NB4 (cell line): ENCODE results near the gene IDE.

Source experiments
- MYC ChIP-seq: IDR thresholded peaks from 2 replicates; pipeline ENCODE4 v1.6.1; 2011; ENCODE audit warnings: low read depth, low read length
- TF ChIP-seq, protein P1 (sequence below): IDR thresholded peaks from one replicate; pipeline ENCODE4 v1.5.1; 2012; ENCODE audit warnings: low read depth, low read length
- TF ChIP-seq, protein P2 (sequence below): IDR thresholded peaks from 2 replicates; pipeline ENCODE4 v1.6.1; 2011; ENCODE audit warnings: low read depth, low read length

DNA sequence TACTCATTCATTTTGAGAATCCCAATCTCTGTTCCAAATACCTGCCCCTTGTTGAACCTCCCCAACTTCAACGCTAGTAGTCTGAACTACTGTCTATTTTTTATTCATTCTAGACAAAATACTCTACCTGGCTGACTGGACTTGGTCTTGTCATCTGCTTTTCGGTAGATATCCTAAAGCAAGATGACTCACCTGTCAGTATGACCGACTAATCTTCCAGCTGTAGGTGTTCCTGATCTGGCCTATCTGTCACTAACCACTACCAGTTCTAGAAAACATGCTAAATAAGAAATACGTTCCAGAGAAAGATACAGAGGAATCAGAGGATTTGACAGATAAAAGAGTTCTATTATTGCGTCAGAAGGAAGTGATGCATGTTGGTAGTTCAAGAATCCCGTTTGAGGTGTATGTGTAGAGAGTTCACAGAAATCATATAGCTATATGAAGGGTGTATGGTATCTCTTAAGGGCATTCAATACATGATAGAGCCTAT is 81.1 kb downstream of the IDE start:
- no peak for TF ChIP-seq MYC
- TF ChIP-seq, protein P1, sequence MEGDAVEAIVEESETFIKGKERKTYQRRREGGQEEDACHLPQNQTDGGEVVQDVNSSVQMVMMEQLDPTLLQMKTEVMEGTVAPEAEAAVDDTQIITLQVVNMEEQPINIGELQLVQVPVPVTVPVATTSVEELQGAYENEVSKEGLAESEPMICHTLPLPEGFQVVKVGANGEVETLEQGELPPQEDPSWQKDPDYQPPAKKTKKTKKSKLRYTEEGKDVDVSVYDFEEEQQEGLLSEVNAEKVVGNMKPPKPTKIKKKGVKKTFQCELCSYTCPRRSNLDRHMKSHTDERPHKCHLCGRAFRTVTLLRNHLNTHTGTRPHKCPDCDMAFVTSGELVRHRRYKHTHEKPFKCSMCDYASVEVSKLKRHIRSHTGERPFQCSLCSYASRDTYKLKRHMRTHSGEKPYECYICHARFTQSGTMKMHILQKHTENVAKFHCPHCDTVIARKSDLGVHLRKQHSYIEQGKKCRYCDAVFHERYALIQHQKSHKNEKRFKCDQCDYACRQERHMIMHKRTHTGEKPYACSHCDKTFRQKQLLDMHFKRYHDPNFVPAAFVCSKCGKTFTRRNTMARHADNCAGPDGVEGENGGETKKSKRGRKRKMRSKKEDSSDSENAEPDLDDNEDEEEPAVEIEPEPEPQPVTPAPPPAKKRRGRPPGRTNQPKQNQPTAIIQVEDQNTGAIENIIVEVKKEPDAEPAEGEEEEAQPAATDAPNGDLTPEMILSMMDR = no peak
- TF ChIP-seq, protein P2, sequence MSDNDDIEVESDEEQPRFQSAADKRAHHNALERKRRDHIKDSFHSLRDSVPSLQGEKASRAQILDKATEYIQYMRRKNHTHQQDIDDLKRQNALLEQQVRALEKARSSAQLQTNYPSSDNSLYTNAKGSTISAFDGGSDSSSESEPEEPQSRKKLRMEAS = no peak
